Activated CD8-positive, alpha-beta memory T cell treated with anti-CD3 and anti-CD28 coated beads, Interleukin-2, amount 50 U/mL, for 1 hour (primary cell): Measurements from ENCODE around the gene TTC24.
"Not testable (repeated sequence)": the region's sequence is repeated elsewhere in the genome, so short reads cannot be mapped to it uniquely, and the experiment has no call there.

ENCODE experiments used
- DNase-seq: peaks from one replicate; pipeline ENCODE4 v3.0.0-alpha.2; 2020; ENCODE audit errors: extremely low read depth

Gene TTC24

DNA sequence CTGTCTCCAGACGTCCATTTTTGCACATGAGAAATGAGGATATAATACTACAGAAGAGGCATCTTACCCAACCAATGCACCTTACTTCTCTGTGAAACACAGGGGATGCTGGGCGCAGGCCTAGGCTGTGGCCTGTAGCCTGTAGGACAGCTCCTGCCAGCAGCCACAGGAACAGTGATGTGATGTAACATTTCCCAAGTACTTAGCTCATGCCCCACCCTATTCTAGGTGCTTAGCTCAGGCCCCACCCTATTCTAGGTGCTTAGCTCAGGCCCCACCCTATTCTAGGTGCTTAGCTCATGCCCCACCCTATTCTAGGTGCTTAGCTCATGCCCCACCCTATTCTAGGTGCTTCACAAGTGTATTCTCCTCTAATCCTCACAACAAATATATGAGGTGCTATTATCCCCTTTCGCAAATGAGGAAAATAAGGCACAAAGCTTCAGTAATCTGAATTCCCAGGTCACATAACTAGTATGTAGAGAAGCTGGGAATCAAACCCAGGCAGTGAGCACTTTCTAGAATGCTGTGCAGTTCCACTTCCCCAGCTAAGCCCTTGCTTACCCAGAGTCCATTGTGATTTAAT, 7.5 kb downstream of the TTC24 start:
- no peak for DNase-seq

DNA sequence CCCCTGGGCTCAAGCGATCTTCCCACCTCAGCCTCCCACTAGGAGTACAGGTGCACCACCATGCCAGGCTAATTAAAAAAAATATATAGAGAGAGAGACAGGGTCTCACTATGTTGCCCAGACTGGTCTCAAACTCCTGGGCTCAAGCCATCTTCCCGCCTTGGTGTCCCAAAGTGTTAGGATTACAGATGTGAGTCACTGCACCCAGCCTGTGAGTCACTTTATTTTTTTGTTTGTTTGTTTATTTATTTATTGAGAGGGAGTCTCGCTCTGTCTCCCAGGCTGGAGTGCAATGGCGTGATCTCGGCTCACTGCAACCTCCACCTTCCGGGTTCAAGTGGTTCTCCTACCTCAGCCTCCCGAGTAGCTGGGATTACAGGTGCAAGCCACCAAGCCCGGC, 8.4 kb downstream of the TTC24 start:
- not testable (repeated sequence) for DNase-seq

DNA sequence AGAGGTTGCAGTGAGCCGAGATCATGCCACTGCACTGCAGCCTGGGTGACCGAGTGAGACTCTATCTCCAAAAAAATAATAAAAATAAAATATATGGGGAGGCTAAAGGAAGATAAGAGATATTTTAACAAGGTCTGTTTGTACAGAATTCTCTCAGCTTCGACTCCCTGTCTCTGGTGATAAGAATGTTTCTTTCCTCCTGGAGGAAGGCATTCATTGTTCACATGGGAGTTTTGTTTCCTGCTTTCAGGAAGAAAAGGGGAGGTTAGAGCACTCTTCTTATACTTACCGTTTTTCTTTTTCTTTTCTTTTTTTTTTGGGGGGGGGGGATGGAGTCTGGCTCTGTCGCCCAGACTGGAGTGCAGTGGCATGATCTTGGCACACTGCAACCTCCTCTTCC, 10.0 kb downstream of the TTC24 start:
- no peak for DNase-seq

DNA sequence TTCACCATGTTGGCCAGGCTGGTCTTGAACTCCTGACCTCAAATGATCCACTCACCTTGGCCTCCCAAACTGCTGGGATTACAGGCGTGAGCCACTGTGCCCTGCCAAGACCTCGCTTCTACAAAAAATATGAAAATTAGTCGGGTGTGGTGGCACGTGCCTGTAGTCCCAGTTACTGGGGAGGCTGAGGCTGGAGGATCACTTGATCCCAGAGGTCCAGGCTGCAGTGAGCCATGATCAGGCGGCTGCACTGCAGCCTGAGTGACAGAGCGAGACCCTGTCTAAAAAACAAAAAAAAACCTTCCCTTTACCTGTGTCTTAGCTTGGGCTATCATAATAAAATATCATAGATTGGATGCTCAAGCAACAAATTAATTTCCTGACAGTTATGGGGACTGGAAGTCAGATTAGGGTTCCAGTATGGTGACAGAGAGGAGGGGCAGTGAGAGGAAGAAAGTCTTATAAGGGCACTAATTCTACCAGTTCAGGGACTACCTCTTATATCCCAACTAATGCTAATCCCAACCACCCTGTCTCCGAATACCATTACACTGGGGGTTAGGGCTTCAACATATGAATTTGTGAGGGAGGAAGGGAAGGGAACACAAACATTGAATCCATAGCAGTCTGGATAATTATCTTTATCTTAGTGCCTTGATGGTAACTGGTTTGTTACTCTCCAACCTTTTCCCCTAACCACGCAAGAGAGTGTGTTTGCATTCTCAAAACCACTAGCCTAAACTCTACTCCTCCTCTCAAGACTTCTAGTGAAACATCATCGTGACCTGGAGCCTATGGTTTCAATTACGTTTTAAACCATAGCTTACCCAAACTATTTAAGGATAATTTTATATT, 11.0 kb downstream of the TTC24 start:
- DNase-seq, result no peak

DNA sequence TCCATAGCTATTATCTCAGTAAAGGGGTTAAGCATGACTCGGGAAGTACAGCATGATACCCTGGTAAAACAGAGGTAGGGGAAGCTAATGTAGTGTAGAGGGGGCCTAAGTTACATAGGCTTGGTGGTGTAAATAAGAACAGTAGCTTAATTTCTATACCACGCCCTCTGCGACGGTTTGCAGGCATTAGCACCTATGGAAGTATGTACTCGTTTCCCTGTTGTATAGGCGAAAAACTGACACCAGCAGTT, 11.6 kb downstream of the TTC24 start:
- no peak for DNase-seq

DNA sequence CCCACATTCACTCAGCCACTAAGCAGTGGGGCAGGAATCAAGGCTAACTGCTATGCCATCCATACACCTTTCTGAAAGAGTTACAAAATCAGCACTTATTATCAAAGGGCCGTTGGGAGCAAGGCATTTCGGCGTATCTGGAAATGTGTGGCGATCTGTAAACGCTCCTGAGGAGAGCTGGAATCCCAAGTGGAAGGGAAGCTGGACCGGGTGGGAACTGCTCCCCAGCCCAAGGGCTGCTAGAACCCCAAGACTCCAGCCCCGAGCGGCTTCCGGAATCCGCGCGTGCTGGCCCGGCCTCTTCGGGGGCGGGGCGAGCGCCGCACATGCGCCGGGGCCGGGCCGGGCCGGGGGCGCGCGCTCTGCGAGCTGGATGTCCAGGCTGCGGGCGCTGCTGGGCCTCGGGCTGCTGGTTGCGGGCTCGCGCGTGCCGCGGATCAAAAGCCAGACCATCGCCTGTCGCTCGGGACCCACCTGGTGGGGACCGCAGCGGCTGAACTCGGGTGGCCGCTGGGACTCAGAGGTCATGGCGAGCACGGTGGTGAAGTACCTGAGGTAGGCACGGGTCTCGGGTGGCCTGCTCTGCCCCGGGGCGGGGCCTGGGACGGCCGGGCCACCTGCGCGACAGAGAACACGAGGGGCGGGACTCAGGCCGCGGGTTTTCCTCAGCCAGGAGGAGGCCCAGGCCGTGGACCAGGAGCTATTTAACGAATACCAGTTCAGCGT, 12.1 kb downstream of the TTC24 start, which contains the start of gene NAXE:
Gene NAXE, plus strand, starts transcription at position 345 of the 726 bp plus-strand sequence. Its CDS starts 29 bp downstream, at position 374.
- DNase-seq, result no peak

DNA sequence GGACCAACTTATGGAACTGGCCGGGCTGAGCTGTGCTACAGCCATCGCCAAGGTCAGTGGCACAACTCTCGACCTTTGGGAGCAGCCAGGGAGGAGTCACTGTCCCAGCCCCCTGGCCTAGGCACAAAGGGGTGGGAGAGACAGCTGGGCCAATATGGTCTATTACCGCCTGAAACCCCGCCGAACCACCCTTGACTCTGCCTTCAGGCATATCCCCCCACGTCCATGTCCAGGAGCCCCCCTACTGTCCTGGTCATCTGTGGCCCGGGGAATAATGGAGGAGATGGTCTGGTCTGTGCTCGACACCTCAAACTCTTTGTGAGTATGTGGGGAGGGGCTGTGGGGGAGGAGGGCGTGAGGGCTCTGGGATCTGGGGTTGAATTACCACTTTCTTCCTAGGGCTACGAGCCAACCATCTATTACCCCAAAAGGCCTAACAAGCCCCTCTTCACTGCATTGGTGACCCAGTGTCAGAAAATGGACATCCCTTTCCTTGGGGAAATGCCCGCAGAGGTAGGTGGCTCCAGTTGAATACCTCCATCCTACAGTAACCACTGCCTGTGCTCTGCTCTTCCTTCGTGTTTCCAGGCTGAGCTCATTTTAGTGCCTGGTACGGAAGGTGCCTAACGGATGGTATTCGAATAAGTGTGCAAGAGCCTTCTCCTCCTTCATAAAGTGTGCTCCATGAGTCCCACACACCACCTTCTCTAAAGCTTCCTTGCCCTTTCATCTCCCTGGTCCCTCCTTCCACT, 12.8 kb downstream of the TTC24 start:
- no peak for DNase-seq

DNA sequence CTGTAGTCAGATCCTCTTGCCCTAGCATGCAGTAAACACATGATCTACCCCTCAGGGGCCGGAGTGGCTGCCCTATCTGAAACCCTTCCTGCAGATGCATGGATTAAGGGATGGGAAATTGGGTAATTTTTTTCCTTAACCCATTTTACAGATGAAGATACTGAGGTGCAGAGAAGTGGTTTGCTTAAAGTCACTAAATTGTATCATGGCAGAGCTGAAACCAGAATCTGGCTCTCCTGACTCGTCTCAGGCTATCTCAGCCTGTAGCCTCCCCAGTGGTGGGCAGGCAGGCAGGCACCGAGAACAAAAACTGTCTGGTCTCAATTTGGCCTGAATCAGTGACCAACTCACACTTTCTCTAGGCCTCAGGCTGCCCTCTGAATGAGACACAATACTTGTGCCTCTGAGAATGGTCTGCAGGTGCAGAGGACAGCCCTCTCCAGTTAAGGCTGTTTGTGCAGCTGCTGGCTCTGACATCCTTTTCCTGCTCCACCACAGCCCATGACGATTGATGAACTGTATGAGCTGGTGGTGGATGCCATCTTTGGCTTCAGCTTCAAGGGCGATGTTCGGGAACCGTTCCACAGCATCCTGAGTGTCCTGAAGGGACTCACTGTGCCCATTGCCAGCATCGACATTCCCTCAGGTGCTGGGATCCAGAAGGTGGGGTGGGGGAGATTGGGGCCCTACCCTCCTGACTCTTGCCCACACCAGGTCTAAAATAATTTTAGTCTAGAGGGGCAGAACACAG, 13.6 kb downstream of the TTC24 start:
- DNase-seq, result no peak

DNA sequence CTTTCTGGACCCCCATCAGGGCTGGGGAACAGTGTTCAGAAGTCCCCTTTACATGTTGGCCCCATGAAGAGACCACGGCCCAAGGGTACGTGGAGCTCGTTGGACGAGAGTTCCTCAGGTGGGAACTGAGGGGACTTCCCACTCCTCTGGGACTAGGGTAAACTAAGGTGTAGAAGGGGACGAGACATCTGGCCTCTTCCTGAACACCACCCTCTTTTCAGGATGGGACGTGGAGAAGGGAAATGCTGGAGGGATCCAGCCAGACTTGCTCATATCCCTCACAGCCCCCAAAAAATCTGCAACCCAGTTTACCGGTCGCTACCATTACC, 14.1 kb downstream of the TTC24 start:
- DNase-seq, result no peak

DNA sequence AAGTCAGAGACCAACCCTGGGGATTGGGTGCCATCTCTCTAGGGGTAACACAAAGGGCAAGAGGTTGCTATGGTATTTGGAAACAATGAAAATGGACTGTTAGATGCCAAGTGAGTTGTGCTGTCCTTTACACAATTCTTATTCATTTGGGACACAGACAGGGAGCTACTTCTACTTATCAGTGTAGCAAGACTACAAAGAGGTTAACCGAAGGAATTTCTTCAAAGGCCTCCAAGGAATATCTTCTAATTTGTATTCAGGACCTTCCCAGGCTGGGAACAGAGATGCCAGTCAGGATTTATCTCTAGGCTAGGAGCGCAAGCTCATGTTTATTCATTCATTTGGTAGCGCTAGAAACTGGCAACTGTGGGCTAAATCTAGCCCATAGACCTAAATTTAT, 14.7 kb downstream of the TTC24 start:
- DNase-seq, result no peak

DNA sequence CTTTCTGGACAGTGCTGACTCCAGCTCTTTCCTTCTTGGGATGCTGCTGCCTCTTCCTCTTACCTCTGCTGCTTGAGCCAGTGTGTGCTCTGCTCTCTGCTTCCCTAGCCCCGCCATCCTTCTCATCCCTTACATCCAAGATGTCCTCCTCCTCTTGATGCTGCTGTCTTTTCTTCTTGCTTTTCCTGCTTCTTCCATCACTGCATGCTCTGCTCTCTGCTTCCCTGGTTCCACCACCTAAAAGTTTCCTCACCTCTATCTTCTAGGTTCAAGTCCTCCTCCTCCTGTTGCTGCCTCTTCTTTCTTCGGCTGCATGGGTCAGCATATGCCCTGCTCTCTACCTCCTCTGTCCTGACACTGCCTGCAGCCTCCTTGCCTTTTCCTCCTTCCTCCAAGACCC, 15.5 kb downstream of the TTC24 start:
- DNase-seq, result no peak

DNA sequence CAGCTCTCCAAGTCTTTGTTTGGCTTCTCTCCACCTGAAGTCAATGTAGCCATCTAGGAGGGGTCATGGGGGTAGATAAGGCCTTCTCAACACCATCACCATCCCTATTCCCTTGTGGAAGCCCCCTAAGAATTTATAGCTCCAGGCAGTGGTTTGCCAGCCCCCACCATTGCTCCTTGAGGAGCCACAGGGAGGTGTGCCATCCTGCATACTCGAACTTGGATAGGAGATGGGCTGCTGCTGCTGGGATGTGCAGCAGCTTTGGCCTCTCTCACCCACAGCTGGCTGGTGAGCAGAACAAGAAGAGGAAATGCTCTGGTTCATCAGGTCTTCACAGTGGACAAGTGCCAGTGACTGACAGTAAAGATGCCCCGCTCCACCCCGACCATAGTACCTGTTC, 16.9 kb downstream of the TTC24 start:
- DNase-seq, result no peak

DNA sequence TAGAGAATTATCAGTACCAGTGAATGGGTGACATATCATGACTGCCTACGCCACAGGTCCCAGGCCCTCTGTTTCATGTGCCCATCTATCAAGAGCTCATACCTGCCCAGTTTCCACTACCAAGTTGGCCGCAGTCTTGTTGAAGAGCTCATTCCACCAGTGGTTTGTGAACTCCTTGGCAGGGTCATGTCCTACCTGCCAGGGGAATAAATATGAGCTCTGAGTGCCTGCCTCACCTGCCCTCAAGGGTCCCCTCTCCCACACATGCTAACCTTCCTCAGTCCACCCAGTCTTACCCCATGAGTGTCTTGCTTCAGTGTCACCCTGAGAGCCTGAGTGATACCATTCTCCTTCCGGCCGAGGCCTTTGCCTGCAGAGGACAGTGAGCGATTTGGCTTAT, 18.6 kb downstream of the TTC24 start:
- DNase-seq, result no peak

DNA sequence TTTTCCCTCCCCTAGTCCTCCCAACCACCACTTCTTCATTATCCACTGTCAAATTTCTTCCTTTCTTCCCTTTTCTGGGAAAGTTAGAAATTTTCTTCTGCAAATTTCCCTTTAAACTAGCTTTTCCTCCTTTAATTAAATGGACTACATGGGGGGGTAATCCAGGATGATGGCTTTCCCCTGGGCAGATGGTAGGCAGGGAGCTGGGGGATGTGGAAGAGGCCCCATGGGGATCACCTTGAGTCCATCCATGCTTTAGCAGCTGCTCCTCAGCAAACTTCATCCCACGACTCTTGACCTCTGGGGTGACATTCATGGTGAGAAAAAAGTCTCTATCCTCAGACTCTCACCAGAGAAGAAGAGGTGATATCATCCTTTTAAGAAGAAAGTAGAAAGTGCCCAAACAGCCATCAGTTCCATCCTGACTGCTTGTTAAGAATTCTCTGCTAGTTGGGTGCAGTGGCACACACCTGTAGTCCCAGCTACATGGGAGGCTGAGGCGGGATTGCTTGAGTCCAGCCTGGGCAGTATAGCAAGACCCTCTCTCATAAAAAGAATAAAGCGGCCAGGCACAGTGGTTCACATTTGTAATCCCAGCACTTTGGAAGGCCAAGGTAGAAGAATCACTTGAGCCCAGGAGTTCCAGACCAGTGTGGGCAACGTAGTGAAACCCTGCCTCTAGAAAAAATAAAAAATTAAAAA, 19.4 kb downstream of the TTC24 start:
- DNase-seq, result no peak

DNA sequence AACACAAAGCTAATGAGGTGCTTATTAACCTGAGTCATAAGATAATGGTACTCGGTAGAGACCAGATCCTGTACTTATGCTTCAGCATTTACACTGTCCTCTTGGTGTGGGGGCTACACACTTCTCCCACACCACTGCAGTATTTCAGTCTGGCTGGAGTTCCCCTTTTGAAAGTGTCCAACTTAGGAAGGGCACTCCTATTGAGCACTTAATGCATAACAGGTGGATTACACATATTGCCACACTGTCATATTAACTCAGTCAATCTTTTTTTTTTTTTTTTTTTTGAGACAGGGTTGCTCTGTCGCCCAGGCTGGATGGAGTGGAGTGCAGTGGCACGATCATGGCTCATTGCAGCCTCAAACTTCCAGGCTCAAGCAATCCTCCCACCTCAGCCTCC, 20.3 kb downstream of the TTC24 start:
- no peak for DNase-seq

DNA sequence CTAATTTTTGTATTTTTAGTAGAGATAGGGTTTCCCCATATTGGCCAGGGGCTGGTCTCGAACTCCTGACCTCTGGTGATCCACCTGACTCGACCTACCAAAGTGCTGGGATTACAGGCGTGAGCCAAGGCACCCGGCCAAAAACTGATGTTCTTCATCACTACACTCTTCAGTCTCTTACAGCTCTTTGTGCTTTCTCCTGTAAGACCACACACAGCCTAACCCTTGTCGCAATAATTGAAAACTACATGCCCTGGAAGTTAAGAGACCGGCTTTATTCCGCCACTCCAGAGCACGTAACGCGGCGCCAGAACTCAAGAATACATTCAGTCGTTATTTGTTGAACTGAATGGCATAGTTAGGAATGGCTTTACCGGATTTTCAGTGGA, 21.2 kb downstream of the TTC24 start:
- DNase-seq, result no peak

DNA sequence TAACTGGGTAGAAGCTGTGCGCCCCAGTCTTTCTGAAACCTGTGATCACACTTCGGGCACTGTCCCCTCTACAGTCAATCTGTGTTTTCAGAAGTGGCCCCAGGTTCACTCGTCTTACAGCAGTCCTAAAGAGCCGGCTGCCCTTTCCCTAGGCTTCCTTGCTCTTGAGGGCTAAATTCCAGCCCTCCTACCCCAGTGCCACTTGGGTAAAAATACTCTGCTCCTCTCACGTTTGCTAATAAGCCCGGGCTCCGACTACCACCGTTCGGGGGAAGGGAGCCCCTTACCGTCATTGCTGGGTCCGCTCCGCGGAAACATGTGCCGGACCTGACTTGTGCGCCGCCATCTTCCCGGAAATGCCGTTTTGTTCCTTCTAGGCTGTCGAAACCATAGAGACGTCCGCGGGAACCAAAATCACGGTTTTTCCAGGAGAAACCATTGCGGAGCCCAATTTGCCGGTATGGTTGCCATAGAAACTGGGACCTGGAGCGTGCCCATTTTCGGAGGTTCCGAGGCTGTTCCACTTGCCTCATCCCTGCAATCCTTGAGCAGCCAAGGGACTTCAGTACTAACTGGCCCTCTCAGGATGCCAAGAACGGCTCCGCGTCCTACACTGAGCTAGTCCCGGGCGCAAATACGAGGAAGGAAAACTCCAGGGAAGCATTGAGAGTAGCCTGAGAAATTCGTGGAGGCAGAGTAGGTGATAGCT, 21.8 kb downstream of the TTC24 start, which contains the start of gene GPATCH4:
Gene GPATCH4, minus strand, starts transcription at position 358 of the 709 bp plus-strand sequence.
- peak; percentile 38 for DNase-seq

DNA sequence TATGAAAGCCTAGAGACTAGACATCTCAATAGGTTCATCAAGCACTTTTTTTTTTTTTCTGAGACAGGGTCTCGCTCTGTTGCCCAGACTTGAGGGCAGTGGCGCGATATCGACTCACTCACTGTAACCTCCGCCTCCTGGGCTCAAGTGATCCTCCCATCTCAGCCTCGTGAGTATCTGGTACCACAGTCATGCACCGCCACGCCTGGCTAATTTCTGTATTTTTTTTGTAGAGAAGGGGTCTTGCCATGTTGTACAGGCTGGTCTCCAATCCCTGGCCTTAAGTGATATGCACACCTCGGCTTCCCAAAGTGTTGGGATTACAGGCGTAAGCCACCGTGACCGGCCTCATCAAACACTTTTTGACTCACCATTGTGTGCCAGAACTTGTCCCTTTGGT, 22.4 kb downstream of the TTC24 start:
- DNase-seq, result no peak

DNA sequence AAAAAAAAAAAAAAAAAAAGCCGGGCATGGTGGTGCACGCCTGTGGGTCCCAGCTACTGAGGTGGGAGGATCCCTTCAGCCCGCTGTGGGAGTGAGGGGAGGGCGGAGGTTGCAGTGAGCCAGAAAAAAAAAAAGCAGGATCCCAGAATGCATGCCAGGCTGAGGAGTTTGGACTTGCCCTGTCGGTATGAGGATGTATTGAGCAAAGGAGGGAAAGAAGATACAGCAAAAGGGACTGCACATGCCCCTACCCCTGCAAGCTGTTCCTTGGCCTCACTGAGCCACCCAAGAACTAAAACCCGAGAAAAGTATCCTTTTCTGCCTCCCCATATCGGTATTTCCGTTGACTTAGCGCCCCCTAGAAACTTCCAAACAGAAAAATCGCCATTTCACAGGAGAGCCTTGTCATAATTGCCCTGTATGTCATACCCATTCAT, 23.1 kb downstream of the TTC24 start:
- DNase-seq, result no peak

DNA sequence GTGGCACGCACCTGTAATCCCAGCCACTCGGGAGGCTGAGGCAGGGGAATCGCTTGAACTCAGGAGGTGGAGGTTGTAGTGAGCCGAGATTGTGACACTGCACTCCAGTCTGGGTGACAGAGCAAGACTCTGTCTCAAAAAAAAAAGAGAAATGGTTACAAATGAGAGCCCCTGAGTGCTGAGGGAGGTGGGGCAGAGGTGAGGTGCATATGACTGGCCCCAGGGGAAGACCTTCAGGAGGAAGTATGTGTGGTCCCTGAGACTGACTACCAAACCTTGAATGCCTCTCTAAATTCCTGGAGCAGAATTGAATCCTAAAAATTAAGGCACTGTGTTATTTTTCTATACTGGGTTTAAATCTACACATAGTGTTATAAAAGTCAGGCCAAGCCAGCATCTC, 27.8 kb downstream of the TTC24 start:
- DNase-seq, result not testable (repeated sequence)
